ENCODE results near the gene SLC16A3.
"Not testable (repeated sequence)": the region's sequence is repeated elsewhere in the genome, so short reads cannot be mapped to it uniquely, and the experiment has no call there.

DNA sequence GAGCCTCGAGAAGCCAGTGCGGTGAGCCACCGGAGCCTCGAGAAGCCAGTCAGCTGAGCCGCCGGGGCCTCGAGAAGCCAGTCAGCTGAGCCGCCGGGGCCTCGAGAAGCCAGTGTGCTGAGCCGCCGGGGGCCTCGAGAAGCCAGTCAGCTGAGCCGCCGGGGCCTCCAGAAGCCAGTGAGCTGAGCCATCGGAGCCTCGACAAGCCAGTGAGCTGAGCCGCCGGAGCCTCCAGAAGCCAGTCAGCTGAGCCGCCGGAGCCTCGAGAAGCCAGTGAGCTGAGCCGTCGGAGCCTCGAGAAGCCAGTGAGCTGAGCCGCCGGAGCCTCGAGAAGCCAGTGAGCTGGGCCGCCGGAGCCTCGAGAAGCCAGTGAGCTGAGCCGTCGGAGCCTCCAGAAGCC lies 25.9 kb downstream of the SLC16A3 start:
- not testable (repeated sequence) for TF ChIP-seq CTCF (IDR thresholded peaks at IDR 0.05; ENCODE audit: low read depth, low read length); EZH2phosphoT487 (IDR thresholded peaks at IDR 0.05; ENCODE audit: low read depth)

Measured in OCI-LY3 (cell line).